DND-41 (cell line): ENCODE data around the gene U2AF2.

Source experiments
- ATAC-seq: fragments of 200-7000 bp; cut with Tn5 transposase; 3 replicates; pipeline ENCODE4 v1.9.1; 2021; ENCODE audit warnings: low read depth; ENCODE audit not compliant: insufficient read depth
- DNase-seq: peaks from one replicate; pipeline ENCODE4 v3.0.0-alpha.2; 2020
- H2AFZ ChIP-seq: 2 replicates; pipeline ENCODE4 v1.6.0; 2012; ENCODE audit warnings: low read depth, low read length
- H3K27ac ChIP-seq: 2 replicates; pipeline ENCODE4 v1.5.1; 2012; ENCODE audit warnings: low read length, inconsistent platforms
- H3K27me3 ChIP-seq: fragments of 200-600 bp; sonication (generic); 2 replicates; pipeline ENCODE4 v1.6.0; 2012; ENCODE audit warnings: low read length, mild to moderate bottlenecking, inconsistent platforms; ENCODE audit not compliant: insufficient read depth, poor library complexity
- H3K36me3 ChIP-seq: 2 replicates; pipeline ENCODE4 v1.5.1; 2012; ENCODE audit warnings: low read length, inconsistent platforms; ENCODE audit not compliant: insufficient read depth
- H3K4me1 ChIP-seq: 2 replicates; pipeline ENCODE4 v1.5.1; 2012; ENCODE audit warnings: mild to moderate bottlenecking, low read length; ENCODE audit not compliant: insufficient read depth
- H3K4me2 ChIP-seq: 2 replicates; pipeline ENCODE4 v1.6.0; 2012; ENCODE audit warnings: mild to moderate bottlenecking, moderate library complexity, low read length, inconsistent platforms; ENCODE audit not compliant: insufficient read depth
- H3K4me3 ChIP-seq, 2 experiments: fragments of 200-600 bp in 1 of 2; shearing (Covaris generic) in 1 of 2; 2 replicates each; pipeline ENCODE4 v1.5.1; 2012 to 2016; ENCODE audit warnings: inconsistent platforms in 2 of 2, low read length in 2 of 2, mild to moderate bottlenecking in 2 of 2, low read depth in 1 of 2, moderate library complexity in 1 of 2
- H3K79me2 ChIP-seq: 2 replicates; pipeline ENCODE4 v1.6.0; 2012; ENCODE audit warnings: low read length, inconsistent platforms; ENCODE audit not compliant: insufficient read depth
- H3K9ac ChIP-seq: 2 replicates; pipeline ENCODE4 v1.6.0; 2012; ENCODE audit warnings: low read depth, mild to moderate bottlenecking, inconsistent platforms, low read length, moderate library complexity
- H3K9me3 ChIP-seq: 2 replicates; pipeline ENCODE4 v1.5.1; 2012; ENCODE audit warnings: low read length, moderate library complexity, mild to moderate bottlenecking, inconsistent platforms; ENCODE audit not compliant: insufficient read depth, severe bottlenecking
- H4K20me1 ChIP-seq: 2 replicates; pipeline ENCODE4 v1.6.0; 2012; ENCODE audit warnings: low read length; ENCODE audit not compliant: insufficient read depth
- CTCF ChIP-seq: IDR thresholded peaks from 2 replicates; pipeline ENCODE4 v1.5.1; 2012; ENCODE audit warnings: borderline replicate concordance, low read length, moderate library complexity, mild to moderate bottlenecking; ENCODE audit not compliant: poor library complexity, severe bottlenecking; ENCODE audit errors: extremely low read depth
- EZH2 ChIP-seq: IDR thresholded peaks from 3 replicates; pipeline ENCODE4 v1.6.1; 2012; ENCODE audit warnings: borderline replicate concordance, low read depth, mild to moderate bottlenecking, moderate library complexity, low read length, inconsistent platforms; ENCODE audit not compliant: severe bottlenecking

U2AF2 gene

GRCh38 chr19:55679343-55680257 is 24.8 kb downstream of the U2AF2 start:
- H3K4me1 ChIP-seq: peaks cover 30% of the 10 kb centered on the region
- no peaks in the 10 kb centered on the region for H3K27me3 ChIP-seq
- H2AFZ ChIP-seq: no peak overlapping the region
- no peak overlapping the region for H3K4me2 ChIP-seq
- H3K79me2 ChIP-seq: peaks cover 83% of the 10 kb centered on the region
- H3K9me3 ChIP-seq: no peaks in the 10 kb centered on the region
- H3K4me3 ChIP-seq: no peak overlapping the region
- H3K36me3 ChIP-seq: peaks cover 76% of the 10 kb centered on the region
- peaks cover 64% of the 10 kb centered on the region for H4K20me1 ChIP-seq
- ATAC-seq: no peak
- 0 out of 2 replicates have a peak overlapping the region, but pooled peaks have one; percentile 13 for H3K9ac ChIP-seq
- no peak overlapping the region for H3K27ac ChIP-seq
- TF ChIP-seq CTCF (no peak), EZH2 (no peak)
- no peak for DNase-seq

- Histone ChIP-seq H3K79me2 (peaks cover 87% of the 10 kb centered on the region), H3K4me1 (peaks cover 27% of the 10 kb centered on the region)
- TF ChIP-seq EZH2 (no peak), CTCF (no peak)
Measured at GRCh38 chr19:55680339-55681130, 25.7 kb downstream of the U2AF2 start.

GRCh38 chr19:55681131-55682092 is 26.6 kb downstream of the U2AF2 start:
- Histone ChIP-seq H3K9ac (no peak overlapping the region), H3K4me3 (no peak overlapping the region), H3K4me1 (peaks cover 19% of the 10 kb centered on the region), H4K20me1 (peaks cover 74% of the 10 kb centered on the region), H2AFZ (no peak overlapping the region), H3K36me3 (peaks cover 91% of the 10 kb centered on the region), H3K27me3 (no peaks in the 10 kb centered on the region), H3K79me2 (peaks cover 87% of the 10 kb centered on the region), H3K9me3 (no peaks in the 10 kb centered on the region), H3K27ac (no peak overlapping the region), H3K4me2 (no peak overlapping the region)
- DNase-seq (no peak), ATAC-seq (no peak)
- TF ChIP-seq EZH2: no peak
- TF ChIP-seq CTCF: no peak

More at GRCh38 chr19:55680339-55681130, 25.7 kb downstream of the U2AF2 start:
- Histone ChIP-seq H3K9ac (no peak overlapping the region), H3K27me3 (no peaks in the 10 kb centered on the region), H3K9me3 (no peaks in the 10 kb centered on the region), H3K27ac (no peak overlapping the region), H3K4me3 (no peak overlapping the region), H3K4me2 (no peak overlapping the region), H3K36me3 (peaks cover 85% of the 10 kb centered on the region), H4K20me1 (peaks cover 71% of the 10 kb centered on the region), H2AFZ (no peak overlapping the region)
- ATAC-seq (no peak), DNase-seq (no peak)
